GM18499 (cell line): ENCODE measurements around the gene LRRC17.
"Not testable (repeated sequence)": the region's sequence is repeated elsewhere in the genome, so short reads cannot be mapped to it uniquely, and the experiment has no call there.

Experiments
- ATAC-seq: cut with Tn5 transposase; IDR thresholded peaks from one replicate; pipeline ENCODE4 v1.9.1; 2021; ENCODE audit warnings: moderate number of reproducible peaks; ENCODE audit not compliant: insufficient read depth, unreplicated experiment

Gene LRRC17

DNA sequence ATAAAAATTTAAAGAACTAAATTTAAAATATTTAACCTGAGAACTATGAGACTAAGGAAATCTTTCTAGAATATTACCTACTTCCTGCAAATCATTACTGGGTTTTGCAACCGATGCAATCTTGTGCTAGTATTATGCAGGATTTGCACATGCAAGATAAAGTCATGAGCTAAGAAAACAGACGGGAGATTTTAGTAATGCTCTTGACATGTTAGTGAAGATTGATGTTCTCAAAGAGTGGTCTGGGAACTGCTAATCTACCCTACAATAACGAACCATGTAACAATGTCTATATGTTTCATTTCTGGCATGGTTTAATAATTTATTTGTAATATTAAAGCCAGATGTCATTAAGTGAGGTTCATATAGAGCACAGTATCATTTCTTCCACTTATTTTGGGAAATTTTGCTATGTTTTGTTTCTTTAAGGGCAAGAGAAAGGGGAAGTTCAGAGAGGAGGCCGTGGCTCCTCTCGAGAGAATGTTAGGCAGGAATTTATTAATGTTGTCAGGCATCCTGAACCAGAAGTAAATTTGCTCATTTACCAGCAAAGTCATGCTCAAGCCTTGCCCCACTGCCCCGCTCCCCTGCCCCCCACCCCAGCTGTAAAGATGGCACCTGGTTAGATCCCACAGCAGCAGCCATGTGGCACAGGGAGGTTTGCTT lies 22.8 kb downstream of the LRRC17 start:
- ATAC-seq, result no peak

DNA sequence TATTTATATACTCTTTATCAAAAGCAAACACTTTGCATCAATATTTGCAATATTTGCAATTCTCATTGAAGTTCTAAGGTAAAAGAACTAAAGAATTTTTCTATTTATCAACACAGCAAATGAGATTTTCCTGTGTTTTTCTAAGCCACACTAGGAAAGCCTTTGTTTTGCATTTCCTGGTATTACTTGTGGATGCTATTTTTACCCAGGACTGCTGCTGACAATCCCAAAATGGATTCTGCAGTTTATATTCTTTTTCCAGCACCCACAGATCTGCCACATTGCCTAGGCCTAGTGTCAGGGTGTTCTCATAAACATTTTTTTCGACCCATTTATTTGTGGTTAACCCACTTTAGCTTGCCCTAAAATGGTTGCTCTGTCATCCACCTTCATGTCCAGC lies 25.9 kb downstream of the LRRC17 start:
- ATAC-seq, result no peak

DNA sequence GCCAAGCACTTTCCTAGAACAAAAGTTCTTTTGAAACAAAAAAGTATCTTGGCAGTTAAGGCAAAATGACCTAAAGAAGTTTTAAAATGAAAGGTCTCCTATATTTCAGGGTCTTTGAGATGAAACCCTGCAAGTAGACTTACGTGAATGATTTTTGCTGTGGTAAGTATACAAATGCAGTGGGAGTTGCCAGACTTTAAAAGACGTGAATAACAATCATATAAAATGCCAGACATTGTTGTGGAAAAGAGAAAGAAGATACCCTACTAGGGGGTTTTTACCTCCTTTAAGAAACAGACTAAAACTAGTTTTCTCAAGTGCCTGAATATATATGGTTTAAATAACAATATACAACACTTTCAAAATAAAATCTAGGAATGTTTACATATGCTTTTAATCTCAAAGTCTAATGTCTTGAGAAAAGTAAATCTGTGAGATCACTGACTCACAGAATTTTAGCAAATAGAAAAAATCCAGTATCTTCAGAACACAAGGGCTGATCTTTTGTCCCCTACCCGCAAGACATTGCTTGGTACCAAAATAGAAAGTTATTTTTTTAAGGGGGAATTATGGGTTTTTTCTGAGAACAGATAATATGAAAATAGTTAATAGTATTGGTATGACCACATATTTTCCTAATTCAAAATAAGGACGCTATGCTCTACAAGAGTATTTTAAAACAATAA lies 29.5 kb downstream of the LRRC17 start:
- no peak for ATAC-seq

DNA sequence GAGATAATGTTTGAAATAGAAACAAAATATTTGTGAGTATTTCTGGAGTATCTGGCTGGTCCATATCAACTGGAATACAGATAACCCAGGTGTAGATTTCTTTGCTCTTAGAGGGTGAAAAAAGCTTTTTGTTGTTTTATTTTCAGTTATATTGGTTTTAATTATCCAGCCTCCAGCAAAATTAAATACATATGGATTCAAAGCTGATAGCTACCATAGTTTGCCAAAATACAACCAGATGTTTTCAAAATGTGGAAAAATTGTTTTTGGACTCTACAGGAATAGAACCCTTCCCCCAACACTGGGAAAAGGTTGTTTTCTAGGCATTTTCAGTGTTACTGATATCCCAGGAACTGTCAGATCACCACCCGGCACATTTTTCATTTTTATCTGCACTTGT lies 30.1 kb downstream of the LRRC17 start:
- ATAC-seq, result no peak

DNA sequence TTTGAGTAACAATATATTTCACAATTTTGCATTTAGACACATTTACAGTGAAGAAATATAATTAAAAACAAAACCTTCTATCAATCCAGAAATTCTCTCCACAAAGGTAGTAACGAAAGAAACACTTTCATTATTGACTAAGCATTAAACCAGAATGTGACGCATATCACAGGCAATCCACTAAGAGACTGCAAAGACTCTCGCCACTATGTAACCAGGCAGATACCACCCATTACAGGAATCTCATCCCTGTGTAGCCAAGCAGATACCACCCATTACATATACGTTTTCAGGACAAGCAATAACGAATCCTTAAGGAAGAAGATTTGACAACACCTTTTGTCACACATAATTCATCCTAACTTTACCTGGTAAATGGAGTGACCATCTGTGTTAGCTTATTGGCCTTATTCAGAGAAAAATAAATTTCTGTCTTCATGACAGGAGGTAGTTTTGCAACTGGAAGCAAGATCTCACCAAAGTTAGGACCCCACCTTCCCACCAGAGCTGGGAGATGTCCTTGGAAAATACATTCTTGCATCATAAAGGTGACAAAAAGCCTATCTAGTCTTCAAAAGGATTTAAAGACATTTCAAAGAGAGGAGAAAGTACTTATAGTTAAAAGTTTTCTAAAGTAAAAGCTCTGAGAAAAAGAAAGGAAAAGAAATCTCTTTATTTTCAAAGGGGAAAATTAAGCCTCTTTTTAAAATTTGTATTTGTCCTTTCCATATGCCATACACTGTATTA lies 30.8 kb downstream of the LRRC17 start:
- ATAC-seq, result no peak

DNA sequence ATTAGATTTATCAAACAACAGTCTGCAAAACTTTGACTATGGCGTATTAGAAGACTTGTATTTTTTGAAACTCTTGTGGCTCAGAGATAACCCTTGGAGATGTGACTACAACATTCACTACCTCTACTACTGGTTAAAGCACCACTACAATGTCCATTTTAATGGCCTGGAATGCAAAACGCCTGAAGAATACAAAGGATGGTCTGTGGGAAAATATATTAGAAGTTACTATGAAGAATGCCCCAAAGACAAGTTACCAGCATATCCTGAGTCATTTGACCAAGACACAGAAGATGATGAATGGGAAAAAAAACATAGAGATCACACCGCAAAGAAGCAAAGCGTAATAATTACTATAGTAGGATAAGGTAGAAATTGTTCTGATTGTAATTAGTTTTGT lies 31.4 kb downstream of the LRRC17 start:
- ATAC-seq, result no peak

DNA sequence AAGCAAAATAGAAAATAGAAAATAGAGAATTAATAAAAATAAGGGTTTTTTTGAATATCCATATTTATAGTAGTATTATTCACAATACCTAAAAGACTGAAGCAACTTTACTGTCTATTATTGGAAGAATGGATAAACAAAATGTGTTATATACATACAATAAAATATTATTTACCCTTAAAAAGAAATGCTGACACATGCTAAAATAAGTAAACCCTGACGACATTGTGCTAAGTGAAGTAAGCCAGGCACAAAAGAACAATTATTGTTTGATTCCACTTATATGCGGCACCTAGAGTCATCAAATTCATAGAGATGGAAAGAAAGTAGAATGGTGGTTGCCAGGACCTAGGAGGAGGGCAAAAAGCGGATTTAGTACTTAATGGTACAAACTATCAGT lies 39.0 kb downstream of the LRRC17 start:
- no peak for ATAC-seq

DNA sequence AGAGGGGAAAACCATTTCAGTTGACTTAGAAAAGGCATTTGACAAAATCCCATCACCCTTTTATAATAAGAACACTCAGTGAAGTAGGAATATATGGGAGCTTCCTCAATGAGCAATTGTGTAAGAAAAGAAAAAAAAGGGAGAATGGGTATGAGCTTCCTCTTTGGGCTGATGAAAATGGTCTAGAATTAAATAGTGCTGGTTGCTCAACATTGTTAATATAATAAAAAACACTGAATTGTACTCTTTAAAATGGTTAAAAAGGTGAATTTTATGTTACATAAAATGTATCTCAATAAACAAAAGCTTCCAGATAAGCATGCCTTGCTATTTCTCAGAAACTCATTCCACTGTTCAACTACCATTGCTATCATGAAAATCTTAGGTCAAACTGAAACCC lies 40.6 kb downstream of the LRRC17 start:
- no peak for ATAC-seq

DNA sequence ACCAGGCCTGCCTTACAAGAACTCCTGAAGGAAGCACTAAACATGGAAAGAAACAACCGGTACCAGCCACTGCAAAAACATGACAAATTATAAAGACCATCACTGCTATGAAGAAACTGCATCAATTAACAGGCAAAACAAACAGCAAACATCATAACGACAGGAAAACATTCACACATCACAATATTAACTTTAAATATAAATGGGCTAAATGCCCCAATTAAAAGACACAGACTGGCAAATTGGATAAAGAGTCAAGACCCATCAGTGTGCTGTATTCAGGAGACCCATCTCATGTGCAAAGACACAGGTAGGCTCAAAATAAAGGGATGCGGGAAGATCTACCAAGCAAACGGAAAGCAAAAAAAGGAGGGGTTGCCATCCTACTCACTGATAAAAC lies 41.6 kb downstream of the LRRC17 start:
- not testable (repeated sequence) for ATAC-seq

DNA sequence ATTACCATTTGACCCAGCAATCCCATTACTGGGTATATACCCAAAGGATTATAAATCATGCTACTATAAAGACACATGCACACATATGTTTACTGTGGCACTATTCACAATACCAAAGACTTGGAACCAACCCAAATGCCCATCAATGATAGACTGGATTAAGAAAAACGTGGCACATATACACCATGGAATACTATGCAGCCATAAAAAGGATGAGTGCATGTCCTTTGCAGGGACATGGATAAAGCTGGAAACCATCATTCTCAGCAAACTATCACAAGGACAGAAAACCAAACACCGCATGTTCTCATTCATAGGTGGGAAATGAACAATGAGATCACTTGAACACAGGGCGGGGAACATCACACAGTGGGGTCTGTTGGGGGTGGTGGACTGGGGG lies 45.2 kb downstream of the LRRC17 start:
- not testable (repeated sequence) for ATAC-seq

DNA sequence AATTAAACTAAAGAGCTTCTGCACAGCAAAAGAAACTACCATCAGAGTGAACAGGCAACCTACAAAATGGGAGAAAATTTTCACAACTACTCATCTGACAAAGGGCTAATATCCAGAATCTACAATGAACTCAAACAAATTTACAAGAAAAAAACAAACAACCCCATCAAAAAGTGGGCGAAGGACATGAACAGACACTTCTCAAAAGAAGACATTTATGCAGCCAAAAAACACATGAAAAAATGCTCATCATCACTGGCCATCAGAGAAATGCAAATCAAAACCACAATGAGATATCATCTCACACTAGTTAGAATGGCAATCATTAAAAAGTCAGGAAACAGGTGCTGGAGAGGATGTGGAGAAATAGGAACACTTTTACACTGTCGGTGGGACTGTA lies 49.2 kb downstream of the LRRC17 start:
- ATAC-seq, result not testable (repeated sequence)

DNA sequence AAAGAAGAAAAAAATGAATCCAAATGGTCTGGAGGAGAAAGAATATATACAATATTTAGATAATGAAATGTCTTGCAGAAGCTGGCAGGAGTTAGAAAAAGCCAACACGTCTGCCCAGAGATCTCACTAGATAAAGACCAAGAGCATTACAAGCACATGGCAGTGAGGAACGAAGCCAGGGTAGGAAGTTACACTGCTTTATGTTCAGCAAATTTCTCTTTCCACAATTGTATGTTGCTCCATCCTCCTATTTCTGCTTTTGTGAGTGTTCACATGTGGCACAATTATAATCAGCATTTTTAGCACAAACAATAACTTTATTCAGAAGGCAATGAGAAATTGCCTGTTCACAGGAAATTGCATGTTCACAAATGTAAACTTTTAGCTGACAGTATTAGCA lies 53.7 kb downstream of the LRRC17 start:
- no peak for ATAC-seq

DNA sequence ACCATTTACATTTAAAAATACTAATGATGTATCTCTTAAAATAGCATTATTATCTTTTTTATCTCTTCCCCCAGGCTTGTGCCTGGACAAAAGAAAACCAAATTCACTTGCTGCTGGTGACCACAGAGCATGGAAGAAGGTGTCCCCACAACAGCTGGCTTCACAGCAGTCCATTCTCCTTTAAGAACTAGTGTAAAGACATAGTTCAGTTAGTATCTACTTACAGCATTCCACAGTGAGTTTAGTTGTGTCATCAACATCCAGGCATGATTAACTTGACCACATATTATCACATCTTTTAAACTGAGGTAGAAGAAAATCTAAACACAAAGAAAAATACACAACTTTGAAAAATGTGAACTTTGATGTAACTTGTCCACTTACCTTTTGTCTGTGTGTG lies 55.0 kb downstream of the LRRC17 start:
- no peak for ATAC-seq

DNA sequence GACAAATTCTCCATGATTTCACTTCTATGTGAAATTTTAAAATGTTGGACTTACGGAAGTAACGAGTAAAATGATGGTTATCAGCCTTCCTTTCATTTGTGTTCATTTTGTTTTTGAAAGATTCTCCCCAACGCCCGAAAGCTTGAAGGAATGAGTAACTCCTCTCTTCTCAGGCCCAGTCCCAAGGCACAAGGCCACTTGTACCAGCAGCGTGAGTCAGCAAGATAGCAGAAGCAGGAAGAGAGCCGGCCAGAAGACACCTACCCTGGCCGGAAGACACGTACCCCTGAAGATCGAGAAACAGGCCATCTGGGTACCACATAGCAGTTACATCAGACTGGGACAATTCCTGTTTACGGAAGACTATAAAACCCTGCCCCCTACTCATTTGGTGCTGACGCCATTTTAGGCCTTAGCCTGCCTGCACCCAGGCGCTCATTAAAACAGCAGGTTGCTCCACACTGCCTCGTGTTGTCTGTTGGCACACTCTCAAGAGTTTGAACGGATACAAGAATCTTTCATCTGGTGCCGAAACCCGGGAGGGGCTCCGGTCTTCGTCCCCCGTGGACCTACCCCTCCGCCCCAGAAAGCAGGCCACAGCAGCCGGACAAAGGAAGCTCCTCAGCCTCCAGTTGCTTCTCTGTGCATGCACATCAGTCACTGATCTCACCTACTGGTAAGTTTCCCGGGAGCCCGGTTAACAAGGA lies 60.4 kb downstream of the LRRC17 start:
- ATAC-seq, result no peak

DNA sequence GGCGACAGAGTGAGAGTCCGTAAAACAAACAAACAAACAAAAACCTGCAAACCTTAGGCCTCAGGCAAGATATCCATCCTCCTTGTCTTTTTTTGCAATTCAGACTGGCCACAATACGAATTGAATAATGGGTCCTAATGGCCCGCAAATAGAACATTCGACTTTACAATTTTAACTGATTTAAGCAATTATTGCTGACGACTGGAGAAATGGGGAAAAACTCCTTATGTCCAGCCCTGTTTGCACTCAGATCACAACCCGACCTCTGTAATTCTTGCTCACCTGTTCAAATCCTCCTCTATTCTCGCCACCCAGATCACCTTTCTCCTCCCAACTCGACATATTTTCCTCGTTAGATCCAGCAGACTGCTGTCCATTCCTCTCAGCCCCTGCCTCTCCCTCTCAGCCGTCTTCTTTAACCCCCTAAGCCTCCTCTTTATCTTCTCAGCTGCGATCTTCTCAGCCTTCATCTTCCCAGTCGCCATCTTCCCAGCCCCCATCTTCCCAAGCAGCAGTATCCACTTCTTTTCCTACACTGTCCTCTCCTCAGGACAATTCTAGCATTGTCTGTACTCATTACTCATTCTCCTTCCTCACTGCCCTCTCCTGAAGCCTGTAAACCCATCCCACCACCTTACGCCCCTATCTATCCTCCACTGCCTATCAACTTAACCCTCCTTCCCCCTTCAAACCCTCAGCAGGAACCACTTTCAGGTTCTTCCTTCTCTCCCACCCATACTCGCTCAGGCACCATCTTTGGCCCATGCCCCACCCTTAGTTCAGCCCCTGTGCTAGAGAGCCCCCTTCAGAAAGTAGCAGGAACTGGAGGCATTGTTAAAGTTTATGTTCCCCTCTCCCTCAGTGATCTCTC lies 61.8 kb downstream of the LRRC17 start:
- ATAC-seq, result no peak

DNA sequence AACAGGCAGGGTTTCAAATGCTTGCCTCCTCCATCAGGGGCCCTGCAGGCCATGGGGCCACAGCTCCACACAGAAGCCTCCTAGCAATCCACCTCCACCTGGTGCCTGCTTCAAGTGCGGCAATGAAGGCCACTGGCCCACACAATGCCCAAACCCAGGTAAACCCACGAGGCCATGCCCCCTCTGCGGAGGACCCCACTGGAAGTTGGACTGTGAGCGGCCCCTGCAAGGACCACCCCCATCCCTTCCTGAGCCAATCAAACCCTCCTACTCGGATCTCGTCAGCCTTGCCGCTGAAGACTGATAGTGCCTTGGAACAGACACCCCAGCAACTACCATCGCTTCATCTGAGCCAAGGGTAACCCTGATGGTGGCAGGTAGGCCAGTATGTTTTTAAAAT lies 63.1 kb downstream of the LRRC17 start:
- ATAC-seq, result no peak

DNA sequence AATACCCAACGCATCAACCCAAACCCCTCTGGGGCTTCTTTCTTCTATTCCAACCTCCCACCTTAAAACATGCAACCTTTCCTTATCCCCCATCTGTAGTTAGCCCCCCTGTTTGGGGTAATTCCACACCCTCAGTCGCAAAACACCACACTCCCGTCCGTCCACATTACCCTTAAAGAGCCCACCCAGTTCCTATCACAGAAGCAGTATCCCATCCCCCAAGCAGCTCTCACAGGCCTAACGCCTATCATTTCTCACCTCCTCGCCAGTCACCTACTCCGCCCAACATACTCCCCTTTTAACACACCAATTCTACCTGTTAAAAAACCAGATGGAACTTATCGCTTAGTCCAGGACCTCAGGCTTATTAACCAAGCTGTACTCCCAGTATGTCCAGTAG lies 63.7 kb downstream of the LRRC17 start:
- no peak for ATAC-seq

DNA sequence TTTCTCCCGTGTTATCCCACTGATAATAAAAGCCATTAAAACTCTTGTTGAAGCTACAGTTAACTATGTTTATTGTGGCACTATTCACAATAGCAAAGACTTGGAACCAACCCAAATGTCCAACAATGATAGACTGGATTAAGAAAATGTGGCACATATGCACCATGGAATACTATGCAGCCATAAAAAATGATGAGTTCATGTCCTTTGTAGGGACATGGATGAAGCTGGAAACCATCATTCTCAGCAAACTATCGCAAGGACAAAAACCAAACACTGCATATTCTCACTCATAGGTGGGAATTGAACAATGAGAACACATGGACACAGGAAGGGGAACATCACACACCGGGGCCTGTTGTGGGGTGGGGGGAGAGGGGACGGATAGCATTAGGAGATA lies 64.8 kb downstream of the LRRC17 start:
- not testable (repeated sequence) for ATAC-seq

DNA sequence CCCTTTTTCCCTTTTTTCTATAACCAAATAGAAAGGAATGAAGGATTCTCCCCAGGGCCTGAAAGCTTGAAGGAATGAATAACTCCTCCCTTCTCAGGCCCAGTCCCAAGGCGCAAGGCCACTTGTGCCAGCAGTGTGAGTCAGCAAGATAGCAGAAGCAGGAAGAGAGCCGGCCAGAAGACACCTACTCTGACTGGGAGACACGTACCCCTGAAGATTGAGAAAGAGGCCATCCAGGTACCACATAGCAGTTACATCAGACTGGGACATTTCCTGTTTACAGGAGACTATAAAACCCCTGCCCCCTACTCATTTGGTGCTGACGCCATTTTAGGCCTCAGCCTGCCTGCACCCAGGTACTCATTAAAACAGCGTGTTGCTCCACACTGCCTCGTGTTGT lies 65.5 kb downstream of the LRRC17 start:
- ATAC-seq, result no peak

DNA sequence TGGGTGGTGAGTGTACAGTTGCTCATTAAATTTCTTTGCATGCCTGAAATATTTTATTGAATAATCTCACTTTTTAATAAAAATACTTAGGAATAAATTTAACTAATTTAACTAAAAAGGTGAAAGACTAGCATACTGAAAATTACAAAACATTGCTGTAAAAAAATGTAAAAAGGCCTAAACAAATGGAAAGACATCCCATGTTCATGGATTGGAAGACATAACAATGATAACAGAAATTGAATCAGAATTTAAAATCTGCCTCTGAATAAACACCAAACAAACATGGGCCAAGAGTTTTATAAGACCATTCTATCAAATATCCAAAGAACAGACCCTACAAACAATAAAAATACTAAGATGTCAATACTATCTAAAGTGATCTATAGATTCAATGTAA lies 66.9 kb downstream of the LRRC17 start:
- no peak for ATAC-seq
